ENCODE measurements around the gene ADIPOQ.
"Not testable (repeated sequence)": the region's sequence is repeated elsewhere in the genome, so short reads cannot be mapped to it uniquely, and the experiment has no call there.

The ADIPOQ gene

GRCh38 chr3:186844908-186845307 lies 2.4 kb downstream of the ADIPOQ start:
- Histone ChIP-seq H3K9ac (ENCODE audit: low read length in 5 of 5) (peak overlapping the region in 3 of 5 donors; percentile 58 to 79 (median 76)), H3K27ac (ENCODE audit: low read depth, low read length) (peak overlapping the region; percentile 93), H3K9me3 (ENCODE audit: control insufficient read depth in 5 of 5, low read length in 5 of 5) (no peaks in the 10 kb centered on the region), H3K36me3 (ENCODE audit: control insufficient read depth in 5 of 5, insufficient read depth in 5 of 5, low read length in 5 of 5) (peaks cover 0 to 17% (median 3%) of the 10 kb centered on the region in 5 donors), H3K4me1 (ENCODE audit: control insufficient read depth in 5 of 5, insufficient read depth in 5 of 5, low read length in 5 of 5) (peaks cover 2 to 50% (median 45%) of the 10 kb centered on the region in 5 donors), H3K4me3 (ENCODE audit: low read depth in 1 of 5, low read length in 5 of 5) (peak overlapping the region; percentile 66 to 87 (median 72)), H3K27me3 (ENCODE audit: control insufficient read depth in 5 of 5, insufficient read depth in 4 of 5, low read length in 5 of 5) (peaks cover 0 to 2% (median 0%) of the 10 kb centered on the region in 5 donors)

- H3K27me3 ChIP-seq (ENCODE audit: control insufficient read depth in 5 of 5, insufficient read depth in 4 of 5, low read length in 5 of 5), result peaks cover 0 to 2% (median 0%) of the 10 kb centered on the region in 5 donors
- peak overlapping the region; percentile 93 for H3K27ac ChIP-seq (ENCODE audit: low read depth, low read length)
These were observed 3.2 kb downstream of the ADIPOQ start for GRCh38 chr3:186845756-186846155.

GRCh38 chr3:186847437-186847836 lies 4.9 kb downstream of the ADIPOQ start:
- H3K27me3 ChIP-seq (ENCODE audit: control insufficient read depth in 5 of 5, insufficient read depth in 4 of 5, low read length in 5 of 5), result peaks cover 0 to under 1% (median 0%) of the 10 kb centered on the region in 5 donors
- H3K27ac ChIP-seq (ENCODE audit: low read depth, low read length), result peak overlapping the region; percentile 93
- H3K36me3 ChIP-seq (ENCODE audit: control insufficient read depth in 5 of 5, insufficient read depth in 5 of 5, low read length in 5 of 5), result peaks cover 1 to 25% (median 10%) of the 10 kb centered on the region in 5 donors
- H3K9ac ChIP-seq (ENCODE audit: low read length in 5 of 5), result peak overlapping the region in 3 of 5 donors; percentile 22 to 79 (median 52)
- H3K4me3 ChIP-seq (ENCODE audit: low read depth in 1 of 5, low read length in 5 of 5), result peak overlapping the region in 3 of 5 donors; percentile 22 to 72 (median 35)
- peaks cover 0 to 49% (median 33%) of the 10 kb centered on the region in 5 donors for H3K4me1 ChIP-seq (ENCODE audit: control insufficient read depth in 5 of 5, insufficient read depth in 5 of 5, low read length in 5 of 5)
- H3K9me3 ChIP-seq (ENCODE audit: control insufficient read depth in 5 of 5, low read length in 5 of 5), result no peaks in the 10 kb centered on the region

More at GRCh38 chr3:186845756-186846155, 3.2 kb downstream of the ADIPOQ start:
- H3K9ac ChIP-seq (ENCODE audit: low read length in 5 of 5), result peak overlapping the region in 4 of 5 donors; percentile 4 to 79 (median 56)
- H3K4me1 ChIP-seq (ENCODE audit: control insufficient read depth in 5 of 5, insufficient read depth in 5 of 5, low read length in 5 of 5), result peaks cover 2 to 49% (median 44%) of the 10 kb centered on the region in 5 donors
- peak overlapping the region; percentile 66 to 87 (median 72) for H3K4me3 ChIP-seq (ENCODE audit: low read depth in 1 of 5, low read length in 5 of 5)
- peaks cover 0 to 17% (median 3%) of the 10 kb centered on the region in 5 donors for H3K36me3 ChIP-seq (ENCODE audit: control insufficient read depth in 5 of 5, insufficient read depth in 5 of 5, low read length in 5 of 5)
- H3K9me3 ChIP-seq (ENCODE audit: control insufficient read depth in 5 of 5, low read length in 5 of 5), result no peaks in the 10 kb centered on the region

GRCh38 chr3:186849374-186849975 lies 7.0 kb downstream of the ADIPOQ start:
- Histone ChIP-seq H3K4me1 (ENCODE audit: control insufficient read depth in 5 of 5, insufficient read depth in 5 of 5, low read length in 5 of 5) (peaks cover 2 to 57% (median 33%) of the 10 kb centered on the region in 5 donors), H3K9me3 (ENCODE audit: control insufficient read depth in 5 of 5, low read length in 5 of 5) (no peaks in the 10 kb centered on the region), H3K27ac (ENCODE audit: low read depth, low read length) (peak overlapping the region; percentile 93), H3K27me3 (ENCODE audit: control insufficient read depth in 5 of 5, insufficient read depth in 4 of 5, low read length in 5 of 5) (no peaks in the 10 kb centered on the region), H3K36me3 (ENCODE audit: control insufficient read depth in 5 of 5, insufficient read depth in 5 of 5, low read length in 5 of 5) (peaks cover 12 to 44% (median 24%) of the 10 kb centered on the region in 5 donors), H3K9ac (ENCODE audit: low read length in 5 of 5) (peak overlapping the region in 1 of 5 donors; percentile 26), H3K4me3 (ENCODE audit: low read depth in 1 of 5, low read length in 5 of 5) (peak overlapping the region in 1 of 5 donors; percentile 11)

GRCh38 chr3:186851835-186852234 lies 9.3 kb downstream of the ADIPOQ start:
- Histone ChIP-seq H3K27ac (ENCODE audit: low read depth, low read length) (peak overlapping the region; percentile 72), H3K9ac (ENCODE audit: low read length in 5 of 5) (peak overlapping the region in 2 of 5 donors; percentile 47 to 58), H3K36me3 (ENCODE audit: control insufficient read depth in 5 of 5, insufficient read depth in 5 of 5, low read length in 5 of 5) (peaks cover 12 to 61% (median 34%) of the 10 kb centered on the region in 5 donors), H3K4me1 (ENCODE audit: control insufficient read depth in 5 of 5, insufficient read depth in 5 of 5, low read length in 5 of 5) (peaks cover 2 to 53% (median 20%) of the 10 kb centered on the region in 5 donors)
- H3K9me3 ChIP-seq (ENCODE audit: control insufficient read depth in 5 of 5, low read length in 5 of 5); H3K27me3 ChIP-seq (ENCODE audit: control insufficient read depth in 5 of 5, insufficient read depth in 4 of 5, low read length in 5 of 5); H3K4me3 ChIP-seq (ENCODE audit: low read depth in 1 of 5, low read length in 5 of 5): not testable (repeated sequence)

GRCh38 chr3:186852994-186853393 lies 10.5 kb downstream of the ADIPOQ start:
- Histone ChIP-seq H3K9me3 (ENCODE audit: control insufficient read depth in 5 of 5, low read length in 5 of 5) (no peaks in the 10 kb centered on the region), H3K27ac (ENCODE audit: low read depth, low read length) (peak overlapping the region; percentile 50), H3K36me3 (ENCODE audit: control insufficient read depth in 5 of 5, insufficient read depth in 5 of 5, low read length in 5 of 5) (peaks cover 12 to 60% (median 34%) of the 10 kb centered on the region in 5 donors), H3K9ac (ENCODE audit: low read length in 5 of 5) (no peak overlapping the region), H3K4me1 (ENCODE audit: control insufficient read depth in 5 of 5, insufficient read depth in 5 of 5, low read length in 5 of 5) (peaks cover 2 to 46% (median 18%) of the 10 kb centered on the region in 5 donors), H3K27me3 (ENCODE audit: control insufficient read depth in 5 of 5, insufficient read depth in 4 of 5, low read length in 5 of 5) (no peaks in the 10 kb centered on the region), H3K4me3 (ENCODE audit: low read depth in 1 of 5, low read length in 5 of 5) (no peak overlapping the region)

- Histone ChIP-seq H3K27me3 (ENCODE audit: control insufficient read depth in 5 of 5, insufficient read depth in 4 of 5, low read length in 5 of 5) (no peaks in the 10 kb centered on the region), H3K4me3 (ENCODE audit: low read depth in 1 of 5, low read length in 5 of 5) (no peak overlapping the region), H3K9me3 (ENCODE audit: control insufficient read depth in 5 of 5, low read length in 5 of 5) (no peaks in the 10 kb centered on the region), H3K9ac (ENCODE audit: low read length in 5 of 5) (no peak overlapping the region), H3K36me3 (ENCODE audit: control insufficient read depth in 5 of 5, insufficient read depth in 5 of 5, low read length in 5 of 5) (peaks cover 12 to 54% (median 34%) of the 10 kb centered on the region in 5 donors), H3K27ac (ENCODE audit: low read depth, low read length) (no peak overlapping the region), H3K4me1 (ENCODE audit: control insufficient read depth in 5 of 5, insufficient read depth in 5 of 5, low read length in 5 of 5) (peaks cover under 1 to 36% (median 10%) of the 10 kb centered on the region in 5 donors)
These were observed 11.6 kb downstream of the ADIPOQ start for GRCh38 chr3:186854146-186854545.

- Histone ChIP-seq H3K4me1 (ENCODE audit: control insufficient read depth in 5 of 5, insufficient read depth in 5 of 5, low read length in 5 of 5) (peaks cover 0 to 28% (median 4%) of the 10 kb centered on the region in 5 donors), H3K9ac (ENCODE audit: low read length in 5 of 5) (peak overlapping the region in 1 of 5 donors; percentile 19), H3K27ac (ENCODE audit: low read depth, low read length) (no peak overlapping the region), H3K4me3 (ENCODE audit: low read depth in 1 of 5, low read length in 5 of 5) (no peak overlapping the region), H3K9me3 (ENCODE audit: control insufficient read depth in 5 of 5, low read length in 5 of 5) (no peaks in the 10 kb centered on the region), H3K27me3 (ENCODE audit: control insufficient read depth in 5 of 5, insufficient read depth in 4 of 5, low read length in 5 of 5) (no peaks in the 10 kb centered on the region), H3K36me3 (ENCODE audit: control insufficient read depth in 5 of 5, insufficient read depth in 5 of 5, low read length in 5 of 5) (peaks cover 12 to 49% (median 34%) of the 10 kb centered on the region in 5 donors)
These were observed 12.4 kb downstream of the ADIPOQ start for GRCh38 chr3:186854954-186855353.

GRCh38 chr3:186857743-186858142 lies 15.2 kb downstream of the ADIPOQ start:
- peaks cover 8 to 39% (median 26%) of the 10 kb centered on the region in 5 donors for H3K36me3 ChIP-seq (ENCODE audit: control insufficient read depth in 5 of 5, insufficient read depth in 5 of 5, low read length in 5 of 5)
- no peaks in the 10 kb centered on the region for H3K9me3 ChIP-seq (ENCODE audit: control insufficient read depth in 5 of 5, low read length in 5 of 5)
- no peaks in the 10 kb centered on the region for H3K27me3 ChIP-seq (ENCODE audit: control insufficient read depth in 5 of 5, insufficient read depth in 4 of 5, low read length in 5 of 5)
- no peak overlapping the region for H3K4me3 ChIP-seq (ENCODE audit: low read depth in 1 of 5, low read length in 5 of 5)
- peaks cover 0 to 8% (median 2%) of the 10 kb centered on the region in 5 donors for H3K4me1 ChIP-seq (ENCODE audit: control insufficient read depth in 5 of 5, insufficient read depth in 5 of 5, low read length in 5 of 5)
- H3K27ac ChIP-seq (ENCODE audit: low read depth, low read length), result peak overlapping the region; percentile 2
- no peak overlapping the region for H3K9ac ChIP-seq (ENCODE audit: low read length in 5 of 5)

- not testable (repeated sequence) for H3K36me3 ChIP-seq (ENCODE audit: control insufficient read depth in 5 of 5, insufficient read depth in 5 of 5, low read length in 5 of 5); H3K4me3 ChIP-seq (ENCODE audit: low read depth in 1 of 5, low read length in 5 of 5); H3K27me3 ChIP-seq (ENCODE audit: control insufficient read depth in 5 of 5, insufficient read depth in 4 of 5, low read length in 5 of 5); H3K27ac ChIP-seq (ENCODE audit: low read depth, low read length); H3K4me1 ChIP-seq (ENCODE audit: control insufficient read depth in 5 of 5, insufficient read depth in 5 of 5, low read length in 5 of 5); H3K9me3 ChIP-seq (ENCODE audit: control insufficient read depth in 5 of 5, low read length in 5 of 5); H3K9ac ChIP-seq (ENCODE audit: low read length in 5 of 5)
These were observed 22.8 kb downstream of the ADIPOQ start for GRCh38 chr3:186865215-186865853.
